ENCODE results near the gene RUNX3.
A peak's percentile ranks its signal among the peaks of the same experiment; 100 is the strongest.
"Not testable (repeated sequence)": the region's sequence is repeated elsewhere in the genome, so short reads cannot be mapped to it uniquely, and the experiment has no call there.

The RUNX3 gene

GRCh38 chr1:24900486-24900849 lies 29.6 kb downstream of the RUNX3 start:
- no peak for DNase-seq

GRCh38 chr1:24899581-24900485 lies 30.2 kb downstream of the RUNX3 start:
- no peak for DNase-seq

GRCh38 chr1:24898909-24899439 lies 31.1 kb downstream of the RUNX3 start:
- DNase-seq: no peak

GRCh38 chr1:24898152-24898908 lies 31.7 kb downstream of the RUNX3 start:
- peak in 1 of 2 experiments; percentile 11 for DNase-seq

- DNase-seq: no peak
These were observed 32.6 kb downstream of the RUNX3 start for GRCh38 chr1:24897263-24898151.

GRCh38 chr1:24896596-24897262 lies 33.3 kb downstream of the RUNX3 start:
- DNase-seq: no peak

GRCh38 chr1:24896176-24896575 lies 33.9 kb downstream of the RUNX3 start:
- DNase-seq: no peak

- no peak for DNase-seq
These were observed 34.6 kb downstream of the RUNX3 start for GRCh38 chr1:24895511-24895910.

- no peak for DNase-seq
These were observed 36.1 kb downstream of the RUNX3 start for GRCh38 chr1:24894002-24894401.

GRCh38 chr1:24893431-24893830 lies 36.6 kb downstream of the RUNX3 start:
- DNase-seq: no peak

GRCh38 chr1:24892188-24893153 lies 37.6 kb downstream of the RUNX3 start:
- DNase-seq: no peak

- DNase-seq: not testable (repeated sequence)
These were observed 38.7 kb downstream of the RUNX3 start for GRCh38 chr1:24891367-24891766.

- no peak for DNase-seq
These were observed 39.2 kb downstream of the RUNX3 start for GRCh38 chr1:24890887-24891286.

GRCh38 chr1:24888971-24889676 lies 41.0 kb downstream of the RUNX3 start:
- DNase-seq: no peak

GRCh38 chr1:24888061-24888970 lies 41.8 kb downstream of the RUNX3 start:
- no peak for DNase-seq

- no peak for DNase-seq
These were observed 43.8 kb downstream of the RUNX3 start for GRCh38 chr1:24886241-24886640.

GRCh38 chr1:24884751-24885150 lies 45.3 kb downstream of the RUNX3 start:
- DNase-seq: no peak

GRCh38 chr1:24881034-24881433 lies 49.0 kb downstream of the RUNX3 start:
- DNase-seq: no peak
